CD4-positive, alpha-beta T cell (primary cell): ENCODE measurements around the gene SLX4. TPM values are rescaled to one million over a fixed set of nuclear protein-coding genes. Genes with fewer than 3 reads are reported as not detected.
A peak's percentile ranks its signal among the peaks of the same experiment; 100 is the strongest.

Experiments
- ATAC-seq: fragments of 200-7000 bp; cut with Tn5 transposase; one replicate; pipeline ENCODE4 v1.10.0; 2022; ENCODE audit warnings: mild to moderate bottlenecking; ENCODE audit not compliant: poor library complexity
- CTCF ChIA-PET: fragments of 350-600 bp; sonication (Branson Sonifier 250); formaldehyde crosslinking; loops from one replicate; lab custom pipeline; 2021; ENCODE audit warnings: antibody characterized with exemption, inconsistent platforms; lab: Charles Lee
- POLR2A ChIA-PET: fragments of 350-600 bp; sonication (Branson Sonifier 250); formaldehyde crosslinking; loops from one replicate; lab custom pipeline; 2021; ENCODE audit warnings: antibody characterized with exemption, inconsistent platforms; lab: Charles Lee
- DNase-seq, 14 experiments: peaks; one replicate each; pipeline ENCODE4 v3.0.0-alpha.2; 2013 to 2020; ENCODE audit warnings: mixed read lengths in 2 of 14
- H3K27ac ChIP-seq, 2 donors: one replicate each; pipeline versions ENCODE4 v1.5.1 to v1.7.0; 2013; ENCODE audit warnings: low read length in 2 of 2, low read depth in 1 of 2, mild to moderate bottlenecking in 1 of 2
- H3K27me3 ChIP-seq, 2 experiments: 1 replicate in 1 of 2; 2 replicates in 1 of 2; pipeline versions ENCODE4 v1.6.1 to v1.7.0; 2013; ENCODE audit warnings: low read length in 2 of 2, control low read depth in 1 of 2, mild to moderate bottlenecking in 1 of 2, moderate library complexity in 1 of 2; ENCODE audit not compliant: insufficient read depth in 2 of 2, control insufficient read depth in 1 of 2
- H3K36me3 ChIP-seq: one replicate; pipeline ENCODE4 v1.6.1; 2013; ENCODE audit warnings: low read length, control low read depth; ENCODE audit not compliant: insufficient read depth
- H3K4me1 ChIP-seq: one replicate; pipeline ENCODE4 v1.6.1; 2013; ENCODE audit warnings: low read length, control low read depth; ENCODE audit not compliant: insufficient read depth
- H3K4me3 ChIP-seq: one replicate; pipeline ENCODE4 v1.5.1; 2013; ENCODE audit warnings: mild to moderate bottlenecking, low read length, moderate library complexity
- H3K9me3 ChIP-seq, 2 experiments: 1 replicate in 1 of 2; 2 replicates in 1 of 2; pipeline versions ENCODE4 v1.6.1 to v1.7.0; 2013; ENCODE audit warnings: low read length in 2 of 2, mild to moderate bottlenecking in 2 of 2, control low read depth in 1 of 2, moderate library complexity in 1 of 2; ENCODE audit not compliant: control insufficient read depth in 1 of 2, insufficient read depth in 1 of 2
- H3K27ac Mint-ChIP-seq: one replicate; pipeline ENCODE4 v1.8.0; 2020; ENCODE audit warnings: mixed read lengths
- H3K27me3 Mint-ChIP-seq: one replicate; pipeline ENCODE4 v1.8.0; 2021; ENCODE audit warnings: mixed read lengths
- H3K36me3 Mint-ChIP-seq: one replicate; pipeline ENCODE4 v1.8.0; 2021; ENCODE audit warnings: low read depth, mixed read lengths
- H3K4me1 Mint-ChIP-seq: one replicate; pipeline ENCODE4 v1.8.0; 2021; ENCODE audit warnings: low read depth, mixed read lengths
- H3K4me3 Mint-ChIP-seq: one replicate; pipeline ENCODE4 v1.8.0; 2020; ENCODE audit warnings: mild to moderate bottlenecking, mixed read lengths
- H3K9me3 Mint-ChIP-seq: one replicate; pipeline ENCODE4 v1.8.0; 2020; ENCODE audit warnings: mixed read lengths
- intact Hi-C, 2 experiments: fragments of 100-400 bp; cut with DNase I in 1 of 2; cut with micrococcal nuclease in 1 of 2; formaldehyde crosslinking; loops; one replicate each; pipeline versions ENCODE4 v1.15.1 to v1.9.0; 2023 to 2025; cut with DNase I, micrococcal nuclease
- total RNA-seq, 174 experiments: library from RNA in 2 of 174; stranded (reverse) in 2 of 174; gene quantifications; one replicate each; pipeline ENCODE4 v1.2.3 and lab custom pipeline; 2021 to 2026
- TF ChIP-seq, protein P1 (sequence below): fragments of 200-600 bp; IDR thresholded peaks from one replicate; pipeline ENCODE4 v1.8.0; 2022; ENCODE audit warnings: antibody characterized with exemption, mild to moderate bottlenecking

SLX4 gene
- total RNA-seq, 2 experiments from 2014 or later: 5.1 to 5.2 TPM

DNA sequence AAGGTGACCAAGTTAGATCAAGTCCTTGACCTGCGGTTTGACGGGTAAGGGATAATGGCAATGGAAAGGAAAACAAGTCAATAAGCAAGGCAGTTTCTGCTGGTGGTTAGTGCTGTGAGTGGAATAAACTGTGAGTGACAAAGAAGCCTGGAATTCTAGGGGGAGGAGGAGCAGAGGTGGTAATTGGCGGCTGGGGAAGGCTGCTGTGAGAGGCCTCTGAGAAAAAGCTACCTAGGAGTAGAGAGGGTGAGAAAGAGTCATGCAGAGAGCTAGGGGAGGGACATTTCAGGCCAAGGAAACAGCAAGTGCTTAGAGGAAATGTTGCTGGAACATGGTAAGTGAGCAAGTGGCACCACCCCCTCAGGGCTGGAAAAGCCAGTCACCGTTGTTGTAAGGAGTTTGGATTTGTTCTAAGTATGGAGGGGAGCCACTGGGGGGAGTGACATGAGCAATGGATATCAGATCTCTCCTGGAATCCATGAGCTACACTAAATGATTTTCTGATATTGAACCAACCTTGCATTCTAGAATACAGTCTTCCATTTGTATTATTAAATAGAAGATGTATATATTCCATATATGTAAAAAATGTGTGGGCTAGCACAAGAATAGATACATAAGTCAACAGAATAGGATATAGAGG is 40.9 kb downstream of the SLX4 start:
- peaks cover 39% of the 10 kb centered on the region for H3K4me1 Mint-ChIP-seq
- no peaks in the 10 kb centered on the region for H3K9me3 Mint-ChIP-seq
- no peak overlapping the region for H3K4me3 Mint-ChIP-seq
- Histone ChIP-seq H3K27ac (no peak overlapping the region), H3K27me3 (no peaks in the 10 kb centered on the region), H3K4me3 (no peak overlapping the region), H3K4me1 (peaks cover 43% of the 10 kb centered on the region), H3K36me3 (peaks cover 61% of the 10 kb centered on the region), H3K9me3 (peaks cover 5 to 13% of the 10 kb centered on the region in 2 experiments)
- ChIA-PET POLR2A (no interaction called here), CTCF (no interaction called here)
- no peak for ATAC-seq
- no peak for DNase-seq
- H3K27ac Mint-ChIP-seq: peak overlapping the region; percentile 16
- TF ChIP-seq, protein P1, sequence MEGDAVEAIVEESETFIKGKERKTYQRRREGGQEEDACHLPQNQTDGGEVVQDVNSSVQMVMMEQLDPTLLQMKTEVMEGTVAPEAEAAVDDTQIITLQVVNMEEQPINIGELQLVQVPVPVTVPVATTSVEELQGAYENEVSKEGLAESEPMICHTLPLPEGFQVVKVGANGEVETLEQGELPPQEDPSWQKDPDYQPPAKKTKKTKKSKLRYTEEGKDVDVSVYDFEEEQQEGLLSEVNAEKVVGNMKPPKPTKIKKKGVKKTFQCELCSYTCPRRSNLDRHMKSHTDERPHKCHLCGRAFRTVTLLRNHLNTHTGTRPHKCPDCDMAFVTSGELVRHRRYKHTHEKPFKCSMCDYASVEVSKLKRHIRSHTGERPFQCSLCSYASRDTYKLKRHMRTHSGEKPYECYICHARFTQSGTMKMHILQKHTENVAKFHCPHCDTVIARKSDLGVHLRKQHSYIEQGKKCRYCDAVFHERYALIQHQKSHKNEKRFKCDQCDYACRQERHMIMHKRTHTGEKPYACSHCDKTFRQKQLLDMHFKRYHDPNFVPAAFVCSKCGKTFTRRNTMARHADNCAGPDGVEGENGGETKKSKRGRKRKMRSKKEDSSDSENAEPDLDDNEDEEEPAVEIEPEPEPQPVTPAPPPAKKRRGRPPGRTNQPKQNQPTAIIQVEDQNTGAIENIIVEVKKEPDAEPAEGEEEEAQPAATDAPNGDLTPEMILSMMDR: no peak
- H3K27me3 Mint-ChIP-seq: no peaks in the 10 kb centered on the region
- intact Hi-C loops: no loop called here
- peaks cover 72% of the 10 kb centered on the region for H3K36me3 Mint-ChIP-seq

DNA sequence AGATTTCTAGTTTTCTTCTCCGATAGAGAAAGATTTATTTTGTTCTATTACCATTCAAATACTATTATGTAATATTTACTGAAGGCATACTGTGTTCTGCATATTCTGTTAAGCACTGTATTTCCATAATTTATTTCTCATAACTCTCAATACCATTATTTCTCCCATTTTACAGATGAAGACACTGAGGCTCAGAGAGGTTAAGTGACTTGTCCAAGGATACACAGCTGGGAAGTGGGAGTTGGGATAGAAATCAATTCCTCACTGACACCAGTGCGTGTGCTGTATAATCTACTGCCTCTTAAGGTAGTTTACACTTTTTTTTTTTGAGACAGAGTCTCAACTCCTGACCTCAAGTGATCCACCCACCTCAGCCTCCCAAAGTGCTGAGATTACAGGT is 41.6 kb downstream of the SLX4 start:
- TF ChIP-seq, protein P1: no peak
- no peaks in the 10 kb centered on the region for H3K27me3 ChIP-seq
- no peak for ATAC-seq
- peaks cover 5 to 13% of the 10 kb centered on the region in 2 experiments for H3K9me3 ChIP-seq
- Mint-ChIP-seq H3K36me3 (peaks cover 76% of the 10 kb centered on the region), H3K27ac (peak overlapping the region; percentile 16), H3K4me1 (peaks cover 32% of the 10 kb centered on the region), H3K9me3 (no peaks in the 10 kb centered on the region), H3K27me3 (no peaks in the 10 kb centered on the region), H3K4me3 (no peak overlapping the region)
- POLR2A ChIA-PET: no interaction called here
- H3K4me3 ChIP-seq: no peak overlapping the region
- CTCF ChIA-PET: no interaction called here
- intact Hi-C loops: no loop called here
- no peak overlapping the region for H3K27ac ChIP-seq
- peaks cover 65% of the 10 kb centered on the region for H3K36me3 ChIP-seq
- H3K4me1 ChIP-seq: peaks cover 36% of the 10 kb centered on the region
- no peak for DNase-seq

DNA sequence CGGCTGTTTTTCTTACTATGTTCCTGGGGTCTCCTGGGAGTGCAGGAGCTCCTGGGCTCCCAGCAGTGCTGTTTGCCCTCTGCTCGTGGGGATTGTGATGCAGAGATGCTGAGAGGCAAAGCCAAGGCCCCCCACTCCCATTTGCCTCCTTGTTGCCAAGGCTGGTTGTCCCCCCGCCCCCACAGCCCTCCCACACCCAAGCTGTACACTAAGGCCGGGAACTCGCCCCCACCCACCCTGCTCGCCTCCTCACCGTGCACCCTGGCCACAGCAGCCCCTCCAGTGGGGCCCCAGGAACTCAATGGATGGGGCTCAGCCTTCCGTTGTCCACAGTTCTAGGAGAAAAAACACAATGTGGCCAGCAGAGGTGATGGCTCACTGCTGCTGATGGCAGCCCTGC is 44.4 kb downstream of the SLX4 start:
- ATAC-seq: no peak
- CTCF ChIA-PET: no interaction called here
- Mint-ChIP-seq H3K36me3 (peaks cover 69% of the 10 kb centered on the region), H3K27ac (no peak overlapping the region), H3K27me3 (no peaks in the 10 kb centered on the region), H3K4me1 (peaks cover 7% of the 10 kb centered on the region), H3K4me3 (no peak overlapping the region), H3K9me3 (no peaks in the 10 kb centered on the region)
- peaks cover 8% of the 10 kb centered on the region for H3K4me1 ChIP-seq
- no peak for DNase-seq
- TF ChIP-seq, protein P1: no peak
- H3K27me3 ChIP-seq: no peaks in the 10 kb centered on the region
- no peak overlapping the region for H3K27ac ChIP-seq
- intact Hi-C loops: no loop called here
- H3K4me3 ChIP-seq: no peak overlapping the region
- POLR2A ChIA-PET: interaction anchor here (0.7 kb wide), 1 partner anchor 9 kb away, joined by 3 read pairs; no protein-coding TSS in a partner anchor
- H3K9me3 ChIP-seq: peaks cover 5 to 13% of the 10 kb centered on the region in 2 experiments
- peaks cover 74% of the 10 kb centered on the region for H3K36me3 ChIP-seq
